Sigmoid colon (tissue), 4 donors: ENCODE measurements around the gene KAZN.

Experiments
- POLR2A ChIP-seq, 2 donors: fragments of 450-650 bp; IDR thresholded peaks; one replicate each; pipeline ENCODE4 v1.6.1; 2016; ENCODE audit warnings: antibody characterized with exemption in 2 of 2, mild to moderate bottlenecking in 2 of 2, moderate library complexity in 2 of 2
- POLR2AphosphoS5 ChIP-seq, 4 donors: sonication (generic); formaldehyde crosslinking; IDR thresholded peaks; one replicate each; pipeline ENCODE4 v1.6.1; 2017; ENCODE audit warnings: antibody characterized with exemption in 4 of 4
- TF ChIP-seq, protein P1 (sequence below), 4 experiments: fragments of 450-650 bp in 3 of 4; fragments of 200-600 bp in 1 of 4; IDR thresholded peaks; one replicate each; pipeline ENCODE4 v1.5.1; 2016 to 2019; ENCODE audit warnings: antibody characterized with exemption in 4 of 4, mild to moderate bottlenecking in 3 of 4, moderate library complexity in 2 of 4

DNA sequence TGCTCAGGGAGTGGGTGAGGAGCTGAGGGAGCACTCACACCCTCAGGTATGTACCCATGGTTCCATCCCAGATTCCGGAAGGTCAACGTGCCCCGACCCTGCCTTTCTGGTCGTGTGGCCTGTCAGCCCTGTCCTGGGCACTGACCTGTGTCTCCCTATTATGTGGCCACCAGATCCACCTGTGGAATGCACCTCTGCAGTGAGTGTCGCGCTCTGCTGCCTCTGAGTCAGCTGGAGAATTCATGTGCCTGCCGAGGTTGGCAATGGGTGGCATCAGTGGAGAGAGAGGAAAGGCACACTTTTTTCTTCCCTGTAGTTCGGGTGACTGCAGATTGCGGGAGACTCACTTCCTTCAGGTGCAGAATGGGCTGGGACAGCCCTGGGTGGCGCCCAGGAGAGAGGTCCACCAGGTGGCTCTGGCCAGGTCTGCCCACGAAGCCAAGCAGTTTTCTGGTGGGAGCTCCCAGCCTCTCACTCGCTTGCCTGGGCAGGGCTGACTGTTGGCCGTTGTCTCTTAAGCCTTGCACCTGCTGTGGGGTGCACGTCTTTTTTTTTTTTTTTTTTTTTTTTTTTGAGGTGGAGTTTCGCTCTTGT lies 378.9 kb downstream of the KAZN start:
- TF ChIP-seq, protein P1, sequence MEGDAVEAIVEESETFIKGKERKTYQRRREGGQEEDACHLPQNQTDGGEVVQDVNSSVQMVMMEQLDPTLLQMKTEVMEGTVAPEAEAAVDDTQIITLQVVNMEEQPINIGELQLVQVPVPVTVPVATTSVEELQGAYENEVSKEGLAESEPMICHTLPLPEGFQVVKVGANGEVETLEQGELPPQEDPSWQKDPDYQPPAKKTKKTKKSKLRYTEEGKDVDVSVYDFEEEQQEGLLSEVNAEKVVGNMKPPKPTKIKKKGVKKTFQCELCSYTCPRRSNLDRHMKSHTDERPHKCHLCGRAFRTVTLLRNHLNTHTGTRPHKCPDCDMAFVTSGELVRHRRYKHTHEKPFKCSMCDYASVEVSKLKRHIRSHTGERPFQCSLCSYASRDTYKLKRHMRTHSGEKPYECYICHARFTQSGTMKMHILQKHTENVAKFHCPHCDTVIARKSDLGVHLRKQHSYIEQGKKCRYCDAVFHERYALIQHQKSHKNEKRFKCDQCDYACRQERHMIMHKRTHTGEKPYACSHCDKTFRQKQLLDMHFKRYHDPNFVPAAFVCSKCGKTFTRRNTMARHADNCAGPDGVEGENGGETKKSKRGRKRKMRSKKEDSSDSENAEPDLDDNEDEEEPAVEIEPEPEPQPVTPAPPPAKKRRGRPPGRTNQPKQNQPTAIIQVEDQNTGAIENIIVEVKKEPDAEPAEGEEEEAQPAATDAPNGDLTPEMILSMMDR (IDR thresholded peaks at IDR 0.05), result no peak
- TF ChIP-seq POLR2AphosphoS5 (IDR thresholded peaks at IDR 0.05) (no peak), POLR2A (IDR thresholded peaks at IDR 0.05) (no peak)
